ENCODE results near the gene ITGB6. TPM values are rescaled to one million over a fixed set of nuclear protein-coding genes. Genes with fewer than 3 reads are reported as not detected.
A peak's percentile ranks its signal among the peaks of the same experiment; 100 is the strongest.

The ITGB6 gene
- polyA plus RNA-seq, 2 of the 4 experiments (the other 2 are of a cell fraction): 4.2 to 5.0 TPM

GRCh38 chr2:160207271-160207670 lies 7.2 kb upstream of the ITGB6 start:
- no peak for DNase-seq (ENCODE audit: low read depth in 1 of 2, low spot score in 1 of 2)
- Histone ChIP-seq H3K9me3 (peaks cover 6% of the 10 kb centered on the region), H3K4me1 (peaks cover 87% of the 10 kb centered on the region), H3K4me3 (no peak overlapping the region), H3K27ac (peak overlapping the region; percentile 97 to 99), H3K4me2 (peak overlapping the region; percentile 77)
- POLR2A ChIA-PET: interaction anchor here (1.2 to 2.5 kb wide), 3 partner anchors 17 to 98 kb away, joined by 3 to 10 read pairs (median 4); no protein-coding TSS in a partner anchor
- CTCF ChIA-PET: interaction anchor here (0.8 to 6.5 kb wide), 8 partner anchors 8 to 98 kb away, joined by 3 to 49 read pairs (median 6); no protein-coding TSS in a partner anchor
- whole genome bisulfite sequencing (ENCODE audit: missing lambda C conversion rate): 22% methylated on average over 4 of the region's 4 CpGs
- no peak for FAIRE-seq
- TF ChIP-seq MAZ (IDR thresholded peaks at IDR 0.05; ENCODE audit: borderline replicate concordance, low read depth, low read length): no peak
- TF ChIP-seq NR3C1 (IDR thresholded peaks at IDR 0.05): no peak
- no peak for TF ChIP-seq CEBPB (IDR thresholded peaks at IDR 0.05)
- no peak for TF ChIP-seq MAFK (IDR thresholded peaks at IDR 0.05; ENCODE audit: partially characterized antibody)
- TF ChIP-seq POLR2A (IDR thresholded peaks at IDR 0.05; ENCODE audit: low read length): no peak
- no peak for TF ChIP-seq ZSCAN20 (CRISPR knock-in tag; IDR thresholded peaks at IDR 0.05)
- no peak; a peak in 1 of 5 replicates for TF ChIP-seq JUN (IDR thresholded peaks at IDR 0.05)
- TF ChIP-seq REST (IDR thresholded peaks at IDR 0.05): no peak
- TF ChIP-seq RARB (CRISPR knock-in tag; IDR thresholded peaks at IDR 0.05): no peak
- no peak for TF ChIP-seq E2F6 (IDR thresholded peaks at IDR 0.05; ENCODE audit: borderline replicate concordance, low read depth)
- TF ChIP-seq ZFP36 (IDR thresholded peaks at IDR 0.05; ENCODE audit: borderline replicate concordance, partially characterized antibody): no peak
- no peak for TF ChIP-seq HEYL (CRISPR knock-in tag; IDR thresholded peaks at IDR 0.05)
- TF ChIP-seq KDM5A (IDR thresholded peaks at IDR 0.05): no peak
- TF ChIP-seq NPAS2 (CRISPR knock-in tag; IDR thresholded peaks at IDR 0.05; ENCODE audit: borderline replicate concordance): no peak
- TF ChIP-seq CBX8 (IDR thresholded peaks at IDR 0.05): no peak
- TF ChIP-seq FOSB (CRISPR knock-in tag; IDR thresholded peaks at IDR 0.05): no peak
- no peak for ATAC-seq

- DNase-seq (ENCODE audit: low read depth in 1 of 2, low spot score in 1 of 2) (no peak), ATAC-seq (no peak), FAIRE-seq (no peak)
- WGBS (ENCODE audit: missing lambda C conversion rate): 95% methylated on average over 4 of the region's 4 CpGs
- CTCF ChIA-PET: interaction anchor here (0.9 to 6.5 kb wide), 7 partner anchors 9 to 788 kb away, joined by 3 to 46 read pairs (median 4); no protein-coding TSS in a partner anchor
- Histone ChIP-seq H3K4me2 (peak overlapping the region; percentile 62), H3K9me3 (peaks cover 6% of the 10 kb centered on the region), H3K4me3 (no peak overlapping the region), H3K4me1 (peaks cover 79% of the 10 kb centered on the region), H3K27ac (peak overlapping the region; percentile 97 to 99)
- POLR2A ChIA-PET: interaction anchor here (1.4 kb wide), 1 partner anchor 34 kb away, joined by 3 read pairs; no protein-coding TSS in a partner anchor
- TF ChIP-seq KDM1A (IDR thresholded peaks at IDR 0.05; ENCODE audit: low read depth) (0 out of 2 replicates have a peak, but pooled peaks have one; percentile 66), HOXA7 (CRISPR knock-in tag; IDR thresholded peaks at IDR 0.05) (no peak), MAFK (IDR thresholded peaks at IDR 0.05; ENCODE audit: partially characterized antibody) (peak; percentile 7)
Observed at GRCh38 chr2:160206436-160206835, 6.4 kb upstream of the ITGB6 start.

GRCh38 chr2:160205505-160205904 lies 5.4 kb upstream of the ITGB6 start:
- Histone ChIP-seq H3K27ac (peak overlapping the region; percentile 97 to 99), H3K9me3 (peaks cover 6% of the 10 kb centered on the region), H3K4me2 (peak overlapping the region; percentile 62), H3K4me3 (no peak overlapping the region), H3K4me1 (peaks cover 70% of the 10 kb centered on the region)
- ChIA-PET CTCF (interaction anchor here (0.9 to 3.9 kb wide), 6 partner anchors 20 to 789 kb away, joined by 3 to 20 read pairs (median 4); no protein-coding TSS in a partner anchor), POLR2A (interaction anchor here (0.8 to 1.4 kb wide), 6 partner anchors 9 to 202 kb away, joined by 3 to 4 read pairs (median 3); no protein-coding TSS in a partner anchor)
- ATAC-seq (peak; percentile 86 to 88), DNase-seq (ENCODE audit: low read depth in 1 of 2, low spot score in 1 of 2) (peak; percentile 90 to 96), FAIRE-seq (peak; percentile 78)
- WGBS (ENCODE audit: missing lambda C conversion rate): 2% methylated on average over 4 of the region's 7 CpGs
- TF ChIP-seq FOSL2 (IDR thresholded peaks at IDR 0.05): peak; percentile 83
- TF ChIP-seq FOSL2 (CRISPR knock-in tag; IDR thresholded peaks at IDR 0.05): peak; percentile 94
- TF ChIP-seq KDM5A (IDR thresholded peaks at IDR 0.05): no peak
- peak; percentile 45; the same call in 2 of the 3 replicates for TF ChIP-seq SMC3 (IDR thresholded peaks at IDR 0.05)
- TF ChIP-seq CEBPB (IDR thresholded peaks at IDR 0.05): peak in 1 of 2 experiments; percentile 41; a peak in 1 of 4 replicates
- TF ChIP-seq MAX (IDR thresholded peaks at IDR 0.05): peak; percentile 82
- TF ChIP-seq EP300 (IDR thresholded peaks at IDR 0.05): peak; percentile 34 to 70; a peak in 2 of 5 replicates
- peak; percentile 35 to 81; a peak in 4 of 5 replicates for TF ChIP-seq JUN (IDR thresholded peaks at IDR 0.05)
- peak; percentile 81 for TF ChIP-seq JUNB (IDR thresholded peaks at IDR 0.05)
- peak in 1 of 2 experiments; percentile 0; a peak in 2 of 5 replicates for TF ChIP-seq RAD21 (conservative IDR thresholded peaks at IDR 0.05 in 1 of 2, IDR thresholded peaks at IDR 0.05 in 1 of 2)
- TF ChIP-seq EHF (CRISPR knock-in tag; IDR thresholded peaks at IDR 0.05): 0 out of 2 replicates have a peak, but pooled peaks have one; percentile 20
- no peak for TF ChIP-seq RCOR1 (IDR thresholded peaks at IDR 0.05; ENCODE audit: low read depth, low read length)
- no peak for TF ChIP-seq KDM1A (IDR thresholded peaks at IDR 0.05; ENCODE audit: low read depth)
- peak; percentile 85; the same call in 1 of the 2 replicates for TF ChIP-seq GATA3 (IDR thresholded peaks at IDR 0.05; ENCODE audit: borderline replicate concordance)

All from A549 (cell line).